HG02943 (cell line): ENCODE results near the gene CTSH.
"Not testable (repeated sequence)": the region's sequence is repeated elsewhere in the genome, so short reads cannot be mapped to it uniquely, and the experiment has no call there.

Source experiments
- ATAC-seq: cut with Tn5 transposase; IDR thresholded peaks from one replicate; pipeline ENCODE4 v1.9.1; 2021; ENCODE audit warnings: mild to moderate bottlenecking, low read depth, moderate library complexity; ENCODE audit not compliant: unreplicated experiment

CTSH gene

GRCh38 chr15:78923480-78924360 lies 21.1 kb downstream of the CTSH start:
- ATAC-seq = no peak

DNA sequence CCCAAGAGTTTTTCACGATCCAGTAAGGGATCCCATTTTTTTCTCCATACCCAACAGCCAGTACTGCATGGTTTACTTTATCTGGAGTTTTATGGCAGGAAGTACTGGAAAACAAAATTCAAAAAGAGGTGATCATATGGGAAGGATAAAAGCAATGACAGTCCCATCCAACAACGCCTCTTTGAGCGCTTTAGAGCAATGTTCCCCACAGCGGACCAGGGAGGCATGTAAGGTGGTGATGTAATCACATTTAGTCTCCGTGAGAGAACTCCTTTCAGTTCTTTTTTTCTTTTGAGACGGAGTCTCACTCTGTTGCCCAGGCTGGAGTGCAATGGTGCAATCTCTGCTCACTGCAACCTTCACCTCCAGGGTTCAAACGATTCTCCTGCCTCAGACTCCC lies 21.8 kb downstream of the CTSH start:
- ATAC-seq = no peak

GRCh38 chr15:78922527-78922926 lies 22.3 kb downstream of the CTSH start:
- ATAC-seq = no peak

GRCh38 chr15:78921940-78922339 lies 22.9 kb downstream of the CTSH start:
- no peak for ATAC-seq

- ATAC-seq = no peak
These were observed 23.3 kb downstream of the CTSH start for GRCh38 chr15:78921517-78921916.

- ATAC-seq = no peak
These were observed 27.0 kb downstream of the CTSH start for GRCh38 chr15:78917888-78918287.

- ATAC-seq = no peak
These were observed 28.8 kb downstream of the CTSH start for GRCh38 chr15:78916088-78916487.

DNA sequence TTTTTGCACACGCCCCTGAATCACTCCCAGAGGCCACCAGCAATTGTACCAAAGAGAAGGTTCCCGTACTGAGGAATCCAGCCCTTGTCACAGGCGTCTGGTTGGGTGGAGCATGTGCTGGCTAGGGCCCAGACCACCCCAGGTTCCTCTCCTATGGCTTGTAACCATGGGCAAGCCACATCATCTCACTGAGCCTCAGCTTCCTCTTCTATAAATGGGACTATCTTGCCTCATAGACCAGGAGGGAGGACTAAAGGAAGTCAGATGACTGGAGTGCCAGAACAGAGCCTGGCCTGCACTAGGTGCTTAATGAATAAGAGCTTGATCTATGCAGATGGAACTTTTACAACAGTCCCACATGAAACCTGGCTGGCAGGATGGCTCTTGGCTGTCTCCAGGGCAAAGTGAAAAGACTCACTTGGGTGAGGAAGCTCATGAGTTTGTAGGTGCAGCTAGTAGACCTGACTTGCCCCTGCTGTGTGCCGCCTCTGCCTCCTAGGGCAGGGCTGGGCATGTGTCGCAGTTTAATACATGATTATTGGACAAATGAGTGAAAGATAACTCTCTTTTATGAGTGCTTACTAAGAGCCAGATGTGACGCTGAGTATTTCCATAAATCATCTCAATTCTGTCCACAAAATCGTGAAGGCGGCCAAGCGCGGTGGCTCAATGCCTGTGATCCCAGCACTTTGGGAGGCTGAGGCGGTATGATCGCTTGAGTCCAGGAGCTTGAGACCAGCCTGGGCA lies 29.3 kb downstream of the CTSH start:
- no peak for ATAC-seq

DNA sequence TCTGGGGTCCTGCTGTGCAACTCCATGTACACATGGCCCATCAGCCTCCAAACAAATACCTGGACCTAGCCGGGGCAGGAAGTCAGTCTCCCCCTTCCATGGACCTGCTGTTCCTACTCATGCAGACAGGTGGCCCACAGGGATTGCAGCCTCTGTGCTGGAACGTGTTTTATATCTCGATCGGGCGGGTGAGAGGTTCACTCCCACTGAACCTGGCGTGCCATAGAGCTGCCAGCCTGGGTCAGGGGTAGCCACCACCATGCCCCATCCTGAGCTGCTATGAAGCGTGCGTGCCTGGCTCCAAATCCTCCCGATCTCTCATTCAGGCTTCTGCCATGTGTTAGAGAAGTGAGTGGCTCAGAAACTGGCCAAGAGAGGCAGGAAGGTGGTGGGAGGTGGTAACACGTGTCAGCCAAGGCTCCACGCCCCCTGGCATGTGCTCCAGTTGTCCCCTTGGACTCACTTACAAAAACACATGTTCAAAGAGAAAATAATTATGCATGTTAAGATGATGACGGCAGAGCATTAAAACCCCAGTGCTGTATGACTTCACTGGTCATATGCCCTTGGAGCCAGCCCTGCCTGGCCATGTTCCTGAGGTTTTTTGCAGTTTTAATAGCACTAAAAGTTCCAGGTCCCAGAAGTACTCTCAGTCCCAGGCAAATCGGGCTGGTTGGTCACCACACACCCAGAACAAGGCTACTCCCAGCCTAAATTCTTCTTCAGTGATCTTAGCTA lies 30.6 kb downstream of the CTSH start:
- ATAC-seq = no peak

- no peak for ATAC-seq
These were observed 31.8 kb downstream of the CTSH start for GRCh38 chr15:78913012-78913411.

- no peak for ATAC-seq
These were observed 32.5 kb downstream of the CTSH start for GRCh38 chr15:78912316-78912715.

DNA sequence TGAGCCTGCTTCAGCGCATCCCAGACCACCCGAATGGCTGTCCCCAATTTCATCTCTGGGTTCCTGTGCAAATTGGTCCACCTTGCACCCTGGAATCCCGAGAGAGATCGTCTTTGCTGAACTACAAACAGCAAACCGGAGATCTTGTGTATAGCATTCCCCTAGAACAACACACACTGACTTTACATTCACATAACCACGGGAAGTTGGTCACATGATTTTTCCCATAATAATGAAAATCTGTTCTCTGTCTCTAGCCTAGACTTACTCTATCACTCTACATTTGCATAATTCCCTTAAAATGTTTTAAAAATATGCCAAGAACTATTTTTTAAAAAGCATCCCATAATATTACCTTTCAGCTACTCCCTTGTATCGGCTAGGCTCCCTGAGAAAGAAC lies 34.6 kb downstream of the CTSH start:
- ATAC-seq = no peak

DNA sequence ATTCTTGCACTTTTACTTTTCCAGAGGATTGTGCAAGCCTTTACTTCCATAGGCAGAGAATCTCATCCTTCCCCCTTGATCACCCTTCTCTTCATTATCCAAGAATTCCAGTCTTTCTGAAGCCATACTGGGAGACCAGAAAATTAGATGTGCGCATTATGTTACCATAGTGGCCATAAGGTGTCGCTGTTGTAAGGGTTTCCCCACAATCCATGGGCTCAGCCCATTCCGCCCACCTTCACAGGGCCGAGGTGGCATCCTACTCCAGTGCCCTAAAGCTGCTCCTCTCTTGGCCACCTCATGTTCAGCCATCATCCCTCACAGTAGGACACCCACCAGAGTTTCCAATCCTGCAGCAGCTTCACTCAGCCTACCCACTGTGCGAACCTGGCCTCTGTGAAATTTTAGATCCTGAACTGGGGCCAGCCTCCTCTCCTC lies 35.0 kb downstream of the CTSH start:
- ATAC-seq = no peak

DNA sequence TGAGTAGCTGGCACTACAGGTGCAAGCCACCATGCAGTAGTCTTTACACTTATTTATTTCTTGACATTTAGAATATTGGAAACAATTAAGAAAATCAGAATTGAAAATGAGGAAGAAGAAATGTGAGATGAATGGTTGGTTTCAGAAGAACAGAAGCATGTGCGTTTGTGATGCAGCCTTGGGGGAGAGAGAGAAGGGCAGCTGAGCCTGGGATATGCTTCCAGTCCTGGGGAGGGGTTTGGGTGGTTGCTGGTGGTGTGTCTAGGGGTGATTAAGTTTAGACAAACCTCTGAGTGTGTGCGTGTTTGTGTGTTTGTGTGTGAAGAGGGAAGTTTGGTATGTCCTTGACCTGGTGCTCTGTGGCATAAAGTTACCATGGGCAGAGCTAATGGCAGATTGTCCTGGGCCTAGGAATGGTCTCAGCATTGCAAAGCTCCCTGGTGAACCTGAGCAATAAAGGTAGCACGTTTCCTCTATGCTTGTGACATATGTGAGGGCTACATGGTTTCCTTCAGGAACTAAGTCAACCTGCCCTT lies 35.6 kb downstream of the CTSH start:
- ATAC-seq = no peak

DNA sequence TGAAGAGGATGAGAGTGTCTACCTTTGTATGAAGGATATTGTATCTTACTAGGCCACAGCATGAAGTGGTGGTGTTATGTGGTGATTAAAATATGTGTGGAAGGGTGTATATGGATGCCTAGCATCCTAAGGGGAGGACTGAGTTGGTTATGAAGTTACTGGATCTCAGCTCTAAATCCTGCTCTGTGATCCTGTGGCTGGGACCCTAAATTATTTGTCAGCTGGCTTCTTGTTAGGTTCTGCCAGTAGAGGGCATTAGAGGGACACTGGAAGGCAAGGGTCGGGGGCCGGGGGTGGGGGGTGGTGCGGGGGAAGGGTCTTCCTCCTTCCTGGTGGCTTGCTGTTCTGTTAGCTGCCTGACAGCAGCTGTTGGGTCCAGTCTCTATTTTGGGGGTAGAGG lies 37.3 kb downstream of the CTSH start:
- ATAC-seq = no peak

DNA sequence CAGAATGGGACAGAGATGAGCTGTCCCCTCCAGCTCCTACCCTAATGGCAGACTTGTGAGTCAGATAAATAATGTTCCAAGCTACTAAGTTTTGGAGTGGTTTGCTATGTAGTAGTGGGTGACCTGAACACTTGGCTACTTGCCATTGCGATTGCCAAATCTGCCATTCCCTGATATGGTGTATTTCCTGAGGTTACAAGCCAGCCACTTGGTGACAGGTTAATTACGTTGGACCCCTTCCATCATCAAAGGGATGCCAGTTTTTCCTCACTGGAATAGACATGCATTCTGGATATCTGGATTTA lies 38.6 kb downstream of the CTSH start:
- no peak for ATAC-seq

DNA sequence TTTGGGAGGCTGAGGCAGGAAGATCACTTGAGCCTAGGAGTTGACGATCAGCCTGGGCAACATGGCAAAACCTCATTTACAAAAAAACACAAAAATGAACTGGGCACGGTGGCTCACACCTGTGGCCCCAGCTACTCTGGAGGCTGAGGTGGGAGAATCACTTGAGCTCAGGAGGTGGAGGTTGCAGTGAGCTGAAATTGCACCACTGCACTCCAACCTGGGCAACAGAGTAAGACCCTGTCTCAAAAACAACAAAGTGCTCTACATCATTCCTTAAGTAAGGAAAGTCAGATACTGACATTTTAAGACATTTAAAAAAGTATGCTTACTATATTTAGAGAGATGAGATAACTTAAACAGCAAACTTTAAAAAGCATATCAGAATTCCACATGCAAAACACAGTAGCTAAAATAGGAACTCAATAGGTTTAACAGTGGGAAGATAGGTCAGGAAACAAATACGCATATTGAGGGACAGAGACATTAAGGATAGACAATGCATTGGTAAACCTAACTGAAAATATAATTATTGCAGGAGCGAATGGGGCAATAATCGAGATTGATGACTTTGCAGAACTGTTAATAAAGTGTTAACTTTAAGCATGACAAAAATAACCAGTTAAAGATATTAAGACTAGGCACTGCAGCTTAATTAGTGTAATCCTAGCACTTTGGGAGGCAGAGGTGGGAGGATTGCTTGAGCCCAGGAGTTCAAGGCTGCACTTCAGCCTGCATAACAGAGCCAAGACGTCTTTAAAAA lies 40.1 kb downstream of the CTSH start:
- ATAC-seq = no peak

GRCh38 chr15:78902281-78903032 lies 42.4 kb downstream of the CTSH start:
- ATAC-seq = not testable (repeated sequence)

DNA sequence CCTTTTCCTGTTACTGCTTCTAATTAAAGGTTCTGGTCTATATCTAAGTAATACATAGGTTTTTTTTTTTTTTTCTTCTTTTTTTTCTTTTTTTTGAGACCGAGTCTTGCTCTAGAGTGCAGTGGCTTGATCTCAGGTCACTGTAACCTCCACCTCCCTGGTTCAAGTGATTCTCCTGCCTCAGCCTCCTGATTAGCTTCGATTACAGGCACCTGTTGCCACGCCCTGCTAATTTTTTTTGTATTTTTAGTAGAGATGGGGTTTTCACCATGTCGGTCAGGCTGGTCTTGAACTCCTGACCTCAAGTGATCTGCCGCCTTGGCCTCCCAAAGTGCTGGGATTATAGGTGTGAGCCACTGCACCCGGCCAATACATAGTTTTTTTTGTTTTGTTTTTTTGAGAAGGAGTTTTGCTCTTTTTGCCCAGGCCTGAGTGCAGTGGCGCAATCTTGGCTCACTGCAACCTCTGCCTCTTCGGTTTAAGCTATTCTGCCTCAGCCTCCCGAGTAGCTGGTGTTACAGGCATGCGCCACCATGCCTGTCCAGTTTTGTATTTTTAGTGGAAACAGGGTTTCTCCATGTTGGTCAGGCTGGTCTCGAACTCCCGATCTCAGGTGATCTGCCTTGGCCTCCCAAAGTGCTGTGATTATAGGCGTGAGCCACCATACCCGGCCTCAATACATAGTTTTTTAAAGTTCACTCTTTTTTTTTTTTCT lies 43.9 kb downstream of the CTSH start:
- ATAC-seq = not testable (repeated sequence)
